Endodermal cell (in vitro differentiated cells): ENCODE measurements around the gene OR56B4. TPM values are rescaled to one million over a fixed set of nuclear protein-coding genes. Genes with fewer than 3 reads are reported as not detected.
"Not testable (repeated sequence)": the region's sequence is repeated elsewhere in the genome, so short reads cannot be mapped to it uniquely, and the experiment has no call there.

Experiments
- DNase-seq: peaks from one replicate; pipeline ENCODE4 v3.0.0-alpha.2; 2017
- H3K27ac ChIP-seq: 2 replicates; pipeline ENCODE4 v1.5.1; 2013; ENCODE audit warnings: mild to moderate bottlenecking, low read depth, low read length, moderate library complexity
- H3K27me3 ChIP-seq: 2 replicates; pipeline ENCODE4 v1.6.1; 2013; ENCODE audit warnings: mild to moderate bottlenecking, low read length, moderate library complexity; ENCODE audit not compliant: insufficient read depth, control insufficient read depth, poor library complexity, severe bottlenecking
- H3K36me3 ChIP-seq: 2 replicates; pipeline ENCODE4 v1.7.0; 2013; ENCODE audit warnings: mild to moderate bottlenecking, low read length, moderate library complexity; ENCODE audit not compliant: control insufficient read depth, insufficient read depth
- H3K4me1 ChIP-seq: one replicate; pipeline ENCODE4 v1.7.0; 2013; ENCODE audit warnings: low read length; ENCODE audit not compliant: control insufficient read depth, insufficient read depth
- H3K4me3 ChIP-seq: 2 replicates; pipeline ENCODE4 v1.5.1; 2013; ENCODE audit warnings: mild to moderate bottlenecking, low read length, moderate library complexity
- H3K9ac ChIP-seq: 2 replicates; pipeline ENCODE4 v1.6.1; 2013; ENCODE audit warnings: mild to moderate bottlenecking, low read length, moderate library complexity; ENCODE audit not compliant: poor library complexity, severe bottlenecking; ENCODE audit errors: extremely low read depth
- H3K9me3 ChIP-seq: 2 replicates; pipeline ENCODE4 v1.6.1; 2013; ENCODE audit warnings: mild to moderate bottlenecking, low read length, moderate library complexity; ENCODE audit not compliant: control insufficient read depth
- H3K27ac Mint-ChIP-seq: 2 replicates; pipeline ENCODE4 v1.8.0; 2020; ENCODE audit warnings: mixed read lengths
- H3K27me3 Mint-ChIP-seq: 2 replicates; pipeline ENCODE4 v1.8.0; 2021; ENCODE audit warnings: mild to moderate bottlenecking, mixed read lengths; ENCODE audit not compliant: insufficient read depth
- H3K36me3 Mint-ChIP-seq: 2 replicates; pipeline ENCODE4 v1.8.0; 2020; ENCODE audit warnings: low read depth, mixed read lengths
- H3K4me1 Mint-ChIP-seq: 2 replicates; pipeline ENCODE4 v1.8.0; 2020; ENCODE audit warnings: mixed read lengths
- H3K4me3 Mint-ChIP-seq: 2 replicates; pipeline ENCODE4 v1.8.0; 2020; ENCODE audit warnings: mild to moderate bottlenecking, moderate library complexity, mixed read lengths
- H3K9me3 Mint-ChIP-seq: 2 replicates; pipeline ENCODE4 v1.8.0; 2020; ENCODE audit warnings: mild to moderate bottlenecking, mixed read lengths
- WGBS, 2 experiments: methylation state at CpG; one replicate each; pipeline versions ENCODE4 v1.1.5 to v1.1.7; 2013; ENCODE audit warnings: missing lambda C conversion rate in 2 of 2, mixed read lengths in 1 of 2; ENCODE audit not compliant: insufficient coverage in 1 of 2, insufficient read length in 1 of 2; 5-methylcytosine and 5-hydroxymethylcytosine counted together
- total RNA-seq, 2 donors: library from RNA; stranded (reverse); fragmentation: NEBNext Ultra II Directional in 1 of 2; extraction: Animal tissue kit (Norgen Biotek cat#: 25700) in 1 of 2; gene quantifications; 2 replicates in 1 of 2; 3 replicates in 1 of 2; pipeline ENCODE4 v1.2.1, GENCODE V29; 2021
- TF ChIP-seq, protein P1 (sequence below): fragments of 200-600 bp; sonication (generic); conservative IDR thresholded peaks from 2 replicates; pipeline ENCODE4 v1.5.0; 2021; ENCODE audit warnings: antibody characterized with exemption, mild to moderate bottlenecking

OR56B4 gene
- total RNA-seq, 2 donors from 2014 or later = not detected

DNA sequence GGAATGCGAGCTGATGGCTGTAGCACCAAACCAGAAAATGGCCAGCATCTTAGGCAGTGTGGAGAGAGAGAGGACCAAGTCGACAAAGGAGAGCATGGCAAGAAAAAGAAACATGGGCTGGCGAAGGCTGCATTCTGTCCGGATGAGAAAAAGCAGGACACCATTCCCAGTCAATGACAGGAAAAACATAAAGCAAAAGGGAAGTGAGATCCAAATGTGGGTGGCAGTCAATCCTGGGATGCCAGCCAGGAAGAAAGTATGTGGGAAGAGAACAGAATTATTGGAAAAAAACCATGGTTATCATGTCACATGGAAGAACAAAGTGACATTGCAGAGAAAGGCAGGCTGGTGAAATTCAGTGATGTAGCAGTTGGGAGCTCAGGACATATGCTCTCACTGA lies 40.0 kb upstream of the OR56B4 start:
- Mint-ChIP-seq H3K9me3 (no peaks in the 10 kb centered on the region), H3K4me3 (no peak overlapping the region), H3K27ac (no peak overlapping the region), H3K4me1 (peaks cover 41% of the 10 kb centered on the region), H3K36me3 (no peaks in the 10 kb centered on the region), H3K27me3 (peaks cover 6% of the 10 kb centered on the region)
- no peak overlapping the region for H3K27ac ChIP-seq
- no peaks in the 10 kb centered on the region for H3K27me3 ChIP-seq
- H3K4me3 ChIP-seq = no peak overlapping the region
- WGBS, 2 experiments = 92 to 96% methylated on average over 4 of the region's 4 CpGs
- peaks cover 5% of the 10 kb centered on the region for H3K4me1 ChIP-seq
- no peaks in the 10 kb centered on the region for H3K9me3 ChIP-seq
- H3K9ac ChIP-seq = no peak overlapping the region
- DNase-seq = no peak
- TF ChIP-seq, protein P1, sequence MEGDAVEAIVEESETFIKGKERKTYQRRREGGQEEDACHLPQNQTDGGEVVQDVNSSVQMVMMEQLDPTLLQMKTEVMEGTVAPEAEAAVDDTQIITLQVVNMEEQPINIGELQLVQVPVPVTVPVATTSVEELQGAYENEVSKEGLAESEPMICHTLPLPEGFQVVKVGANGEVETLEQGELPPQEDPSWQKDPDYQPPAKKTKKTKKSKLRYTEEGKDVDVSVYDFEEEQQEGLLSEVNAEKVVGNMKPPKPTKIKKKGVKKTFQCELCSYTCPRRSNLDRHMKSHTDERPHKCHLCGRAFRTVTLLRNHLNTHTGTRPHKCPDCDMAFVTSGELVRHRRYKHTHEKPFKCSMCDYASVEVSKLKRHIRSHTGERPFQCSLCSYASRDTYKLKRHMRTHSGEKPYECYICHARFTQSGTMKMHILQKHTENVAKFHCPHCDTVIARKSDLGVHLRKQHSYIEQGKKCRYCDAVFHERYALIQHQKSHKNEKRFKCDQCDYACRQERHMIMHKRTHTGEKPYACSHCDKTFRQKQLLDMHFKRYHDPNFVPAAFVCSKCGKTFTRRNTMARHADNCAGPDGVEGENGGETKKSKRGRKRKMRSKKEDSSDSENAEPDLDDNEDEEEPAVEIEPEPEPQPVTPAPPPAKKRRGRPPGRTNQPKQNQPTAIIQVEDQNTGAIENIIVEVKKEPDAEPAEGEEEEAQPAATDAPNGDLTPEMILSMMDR = no peak
- no peaks in the 10 kb centered on the region for H3K36me3 ChIP-seq

DNA sequence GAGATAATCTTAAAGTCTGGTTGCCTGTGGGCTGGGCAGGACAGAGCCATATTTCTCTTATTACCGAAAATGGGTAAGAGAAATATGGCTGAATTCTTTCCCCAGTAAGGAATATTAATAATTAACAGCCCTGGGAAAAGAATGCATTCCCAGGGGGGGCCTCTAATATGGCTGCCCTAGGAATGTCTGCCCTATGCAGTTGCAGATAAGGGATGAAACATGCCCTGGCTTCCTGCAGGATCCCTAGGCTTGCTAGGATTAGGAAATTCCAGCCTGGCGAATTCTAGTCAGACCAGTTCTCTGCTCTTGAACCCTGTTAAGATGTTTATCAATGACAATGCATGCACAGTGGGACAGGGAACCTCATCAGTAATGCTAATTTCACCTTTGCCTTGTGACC lies 31.0 kb upstream of the OR56B4 start:
- not testable (repeated sequence) for H3K4me1 ChIP-seq, H3K4me3 ChIP-seq, H3K36me3 ChIP-seq, H3K27me3 ChIP-seq, DNase-seq, H3K27ac Mint-ChIP-seq, H3K4me3 Mint-ChIP-seq, H3K27ac ChIP-seq, H3K27me3 Mint-ChIP-seq, H3K9ac ChIP-seq
- Mint-ChIP-seq H3K36me3 (peaks cover 16% of the 10 kb centered on the region), H3K9me3 (peaks cover 51% of the 10 kb centered on the region), H3K4me1 (peaks cover 23% of the 10 kb centered on the region)
- WGBS, 2 experiments = 94 to 100% methylated on average over 2 of the region's 2 CpGs
- peaks cover 24% of the 10 kb centered on the region for H3K9me3 ChIP-seq

DNA sequence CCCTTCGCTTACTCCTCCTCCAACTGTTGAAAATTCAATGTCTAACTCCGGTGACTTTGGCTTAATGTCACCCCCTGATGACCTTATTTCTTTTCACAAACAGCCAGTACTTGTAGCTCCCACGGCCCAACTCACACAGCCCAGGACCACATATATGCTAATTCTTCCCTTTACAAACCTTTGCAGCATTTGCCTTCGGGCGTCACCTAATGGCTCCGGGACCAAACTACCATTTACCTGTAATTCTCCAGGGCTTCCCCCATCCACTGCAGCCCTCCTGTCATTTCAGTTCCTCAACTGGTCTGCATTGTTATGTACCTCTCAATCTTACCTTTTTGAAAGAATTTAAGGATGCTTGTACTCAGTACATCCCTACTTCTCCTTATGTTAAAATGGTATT lies 29.8 kb upstream of the OR56B4 start:
- no peak overlapping the region for H3K27ac Mint-ChIP-seq
- Histone ChIP-seq H3K27me3 (no peaks in the 10 kb centered on the region), H3K9ac (no peak overlapping the region), H3K27ac (no peak overlapping the region), H3K4me1 (no peaks in the 10 kb centered on the region), H3K4me3 (no peak overlapping the region), H3K9me3 (peaks cover 24% of the 10 kb centered on the region), H3K36me3 (no peaks in the 10 kb centered on the region)
- H3K4me3 Mint-ChIP-seq = no peak overlapping the region
- H3K27me3 Mint-ChIP-seq = no peaks in the 10 kb centered on the region
- H3K9me3 Mint-ChIP-seq = peaks cover 51% of the 10 kb centered on the region
- TF ChIP-seq, protein P1 = no peak
- H3K4me1 Mint-ChIP-seq = peaks cover 12% of the 10 kb centered on the region
- no peak for DNase-seq
- peaks cover 16% of the 10 kb centered on the region for H3K36me3 Mint-ChIP-seq
- 94 to 100% methylated on average over 5 to 6 of the region's 6 CpGs for WGBS, 2 experiments

DNA sequence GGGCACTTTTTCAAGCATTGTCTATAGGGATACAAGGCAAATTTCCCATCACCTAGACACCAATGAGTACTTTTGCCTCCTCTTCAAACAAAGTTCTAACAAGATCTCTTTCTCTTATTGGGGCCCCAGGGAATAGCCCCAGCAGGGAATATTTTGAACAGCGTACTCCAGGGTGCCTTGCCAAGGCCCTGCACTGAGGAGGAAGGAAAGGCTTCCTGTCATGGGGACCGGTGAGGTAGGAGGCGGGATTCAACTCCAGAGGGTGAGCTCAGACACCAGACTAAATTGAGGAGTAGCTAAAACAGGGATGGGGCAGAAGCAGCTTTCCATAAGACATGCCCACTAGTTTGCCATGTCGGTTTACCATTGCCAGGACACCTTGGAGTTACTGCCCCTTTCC lies 28.0 kb upstream of the OR56B4 start:
- 75 to 90% methylated on average over 2 to 4 of the region's 4 CpGs for WGBS, 2 experiments
- peaks cover 43% of the 10 kb centered on the region for H3K9me3 Mint-ChIP-seq
- peaks cover 16% of the 10 kb centered on the region for H3K36me3 Mint-ChIP-seq
- no peaks in the 10 kb centered on the region for H3K27me3 Mint-ChIP-seq
- no peaks in the 10 kb centered on the region for H3K36me3 ChIP-seq
- H3K27ac ChIP-seq = no peak overlapping the region
- TF ChIP-seq, protein P1 = no peak
- H3K27ac Mint-ChIP-seq = no peak overlapping the region
- H3K4me1 Mint-ChIP-seq = no peaks in the 10 kb centered on the region
- no peak overlapping the region for H3K4me3 Mint-ChIP-seq
- H3K4me3 ChIP-seq = no peak overlapping the region
- H3K9ac ChIP-seq = no peak overlapping the region
- no peaks in the 10 kb centered on the region for H3K4me1 ChIP-seq
- H3K27me3 ChIP-seq = no peaks in the 10 kb centered on the region
- H3K9me3 ChIP-seq = peaks cover 24% of the 10 kb centered on the region
- DNase-seq = no peak
